Measurements from ENCODE around the gene TOR2A. TPM values are rescaled to one million over a fixed set of nuclear protein-coding genes. Genes with fewer than 3 reads are reported as not detected.

Gene TOR2A
- total RNA-seq, 3 donors from 2014 or later: 19.7 to 30.2 (median 28.2) TPM

- TF ChIP-seq CTCF (IDR thresholded peaks at IDR 0.05): no peak
- no peak for ATAC-seq
- H3K4me3 ChIP-seq: no peak overlapping the region
- peaks cover 15% of the 10 kb centered on the region for H3K4me1 ChIP-seq (ENCODE audit: low read depth)
- peak in 1 of 3 donors; percentile 23 for DNase-seq
- no peaks in the 10 kb centered on the region for H3K36me3 ChIP-seq (ENCODE audit: low read depth)
- intact Hi-C loops (cut with DNase I, micrococcal nuclease): loop anchor here in 1 of 2 donors (10.0 kb wide), 1 partner anchor 126 kb away; no protein-coding TSS in a partner anchor
- no peaks in the 10 kb centered on the region for H3K9me3 ChIP-seq
Observed at GRCh38 chr9:127720865-127721227, 14.2 kb downstream of the TOR2A start.

GRCh38 chr9:127720031-127720864, 14.8 kb downstream of the TOR2A start:
- DNase-seq: no peak
- no peak for ATAC-seq
- H3K4me3 ChIP-seq: no peak overlapping the region
- H3K9me3 ChIP-seq: no peaks in the 10 kb centered on the region
- intact Hi-C loops (cut with DNase I, micrococcal nuclease): loop anchor here in 1 of 2 donors (10.0 kb wide), 1 partner anchor 125 kb away; no protein-coding TSS in a partner anchor
- no peak for TF ChIP-seq CTCF (IDR thresholded peaks at IDR 0.05)
- H3K36me3 ChIP-seq (ENCODE audit: low read depth): no peaks in the 10 kb centered on the region
- H3K4me1 ChIP-seq (ENCODE audit: low read depth): peaks cover 15% of the 10 kb centered on the region

- ATAC-seq (no peak), DNase-seq (no peak)
- Histone ChIP-seq H3K9me3 (no peaks in the 10 kb centered on the region), H3K36me3 (ENCODE audit: low read depth) (no peaks in the 10 kb centered on the region), H3K4me1 (ENCODE audit: low read depth) (peaks cover 9% of the 10 kb centered on the region), H3K4me3 (no peak overlapping the region)
- no peak for TF ChIP-seq CTCF (IDR thresholded peaks at IDR 0.05)
- intact Hi-C loops (cut with DNase I, micrococcal nuclease): no loop called here
Observed at GRCh38 chr9:127717766-127718165, 17.3 kb downstream of the TOR2A start.

- intact Hi-C loops (cut with DNase I, micrococcal nuclease): no loop called here
- no peak for TF ChIP-seq CTCF (IDR thresholded peaks at IDR 0.05)
- no peaks in the 10 kb centered on the region for H3K9me3 ChIP-seq
Observed at GRCh38 chr9:127716412-127716811, 18.7 kb downstream of the TOR2A start.

GRCh38 chr9:127715470-127716337, 19.4 kb downstream of the TOR2A start, which contains the start of the genes PTRH1 and TTC16:
Gene PTRH1 (minus strand): TSS chr9:127715663. CDS start chr9:127715639, 24 bp downstream.
Gene TTC16 (plus strand): TSS chr9:127716079. CDS start chr9:127716146, 67 bp downstream.
- Histone ChIP-seq H3K36me3 (ENCODE audit: low read depth) (no peaks in the 10 kb centered on the region), H3K9me3 (no peaks in the 10 kb centered on the region), H3K4me1 (ENCODE audit: low read depth) (peaks cover 5% of the 10 kb centered on the region), H3K4me3 (peak within 1 kb of the TSS; percentile 61)
- DNase-seq (peak; percentile 98), ATAC-seq (peak; percentile 98)
- intact Hi-C loops (cut with DNase I, micrococcal nuclease): no loop called here
- TF ChIP-seq CTCF (IDR thresholded peaks at IDR 0.05): no peak

More at GRCh38 chr9:127716412-127716811, 18.7 kb downstream of the TOR2A start:
- Histone ChIP-seq H3K36me3 (ENCODE audit: low read depth) (no peaks in the 10 kb centered on the region), H3K4me1 (ENCODE audit: low read depth) (peaks cover 5% of the 10 kb centered on the region), H3K4me3 (no peak overlapping the region)
- DNase-seq: no peak
- ATAC-seq: no peak
